Measurements from ENCODE around the gene LRRC26.

Gene LRRC26

DNA sequence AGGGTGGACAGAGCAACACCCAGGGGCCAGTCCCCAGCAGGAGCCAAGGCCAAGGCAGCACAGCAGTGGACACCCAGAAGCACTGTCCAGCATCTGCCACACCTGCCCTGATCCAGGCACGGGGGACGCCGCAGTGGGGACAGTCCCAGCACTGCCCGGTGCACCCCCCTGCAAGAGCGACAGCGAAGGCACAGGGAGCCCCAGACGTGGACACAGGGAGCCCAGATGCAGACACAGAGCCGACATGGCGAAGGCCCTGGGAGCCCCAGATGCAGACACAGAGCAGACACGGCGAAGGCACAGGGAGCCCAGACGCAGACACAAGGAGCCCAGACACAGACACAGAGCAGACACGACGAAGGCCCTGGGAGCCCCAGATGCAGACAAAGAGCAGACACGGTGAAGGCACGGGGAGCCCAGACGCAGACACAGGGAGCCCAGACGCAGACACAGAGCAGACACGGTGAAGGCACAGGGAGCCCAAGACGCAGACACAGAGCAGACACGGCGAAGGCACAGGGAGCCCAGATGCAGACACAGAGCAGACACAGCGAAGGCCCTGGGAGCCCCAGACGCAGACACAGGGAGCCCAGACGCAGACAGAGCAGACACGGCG is 14.2 kb upstream of the LRRC26 start:
- no peak for DNase-seq (ENCODE audit: low spot score)

DNA sequence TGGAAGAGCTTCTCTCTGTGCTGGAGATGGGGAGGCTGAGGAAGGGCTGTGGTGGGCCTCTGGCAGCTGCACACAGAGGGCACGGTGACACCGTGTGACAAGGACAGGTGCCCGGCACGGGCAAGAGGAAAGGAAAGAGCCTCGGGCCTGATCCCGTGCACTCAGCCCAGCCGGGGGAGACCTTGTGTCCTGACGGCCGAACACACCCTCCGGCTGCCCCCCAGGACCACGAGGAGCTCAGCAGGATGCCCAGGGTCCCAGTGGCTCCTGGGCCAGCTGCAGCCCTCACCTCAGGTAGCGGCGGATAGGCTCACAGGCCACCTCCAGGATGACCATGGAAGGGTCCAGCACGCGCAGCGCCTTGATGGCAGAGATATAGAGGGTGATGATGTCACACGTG is 13.0 kb upstream of the LRRC26 start:
- no peak for DNase-seq (ENCODE audit: low spot score)

DNA sequence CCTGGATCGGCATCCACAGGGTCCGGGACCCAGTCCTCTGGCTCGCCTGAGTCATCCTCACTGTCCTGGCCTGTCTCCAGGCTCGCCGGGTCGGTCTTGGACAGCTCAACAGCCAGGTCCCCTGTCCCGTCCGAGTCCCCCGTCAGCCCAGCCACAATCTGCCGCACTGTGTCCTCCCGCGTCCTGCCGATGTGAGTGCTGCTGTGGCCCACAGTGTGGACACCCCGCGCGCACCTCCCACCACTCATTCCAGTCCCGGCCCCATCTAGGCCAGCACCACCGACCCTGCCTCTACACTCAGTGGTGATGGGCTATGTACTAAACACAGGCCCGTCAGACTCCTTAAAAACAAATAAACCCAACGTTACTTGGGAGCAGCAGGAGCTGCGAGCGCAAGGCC is 11.8 kb upstream of the LRRC26 start:
- no peak for DNase-seq (ENCODE audit: low spot score)

DNA sequence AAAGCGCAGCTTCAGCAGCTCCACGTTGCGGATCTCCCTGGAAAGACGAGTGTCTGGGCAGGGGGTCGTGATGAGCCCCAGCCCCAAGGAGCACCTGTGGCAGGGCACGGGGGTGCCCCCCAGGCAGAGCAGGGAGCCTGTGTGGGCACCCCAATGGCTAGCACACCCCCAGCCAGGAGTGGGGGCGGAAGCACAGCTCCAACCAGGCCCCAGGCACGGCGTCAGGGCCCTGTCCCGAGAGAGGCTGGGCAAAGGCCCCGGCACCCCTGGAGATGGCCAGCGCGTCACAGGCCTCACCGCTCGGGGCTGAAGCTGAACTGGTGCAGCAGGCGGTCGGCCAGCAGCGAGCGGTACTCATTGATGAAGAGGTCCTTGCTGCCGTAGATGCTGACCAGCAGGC is 10.6 kb upstream of the LRRC26 start:
- DNase-seq (ENCODE audit: low spot score) = no peak

DNA sequence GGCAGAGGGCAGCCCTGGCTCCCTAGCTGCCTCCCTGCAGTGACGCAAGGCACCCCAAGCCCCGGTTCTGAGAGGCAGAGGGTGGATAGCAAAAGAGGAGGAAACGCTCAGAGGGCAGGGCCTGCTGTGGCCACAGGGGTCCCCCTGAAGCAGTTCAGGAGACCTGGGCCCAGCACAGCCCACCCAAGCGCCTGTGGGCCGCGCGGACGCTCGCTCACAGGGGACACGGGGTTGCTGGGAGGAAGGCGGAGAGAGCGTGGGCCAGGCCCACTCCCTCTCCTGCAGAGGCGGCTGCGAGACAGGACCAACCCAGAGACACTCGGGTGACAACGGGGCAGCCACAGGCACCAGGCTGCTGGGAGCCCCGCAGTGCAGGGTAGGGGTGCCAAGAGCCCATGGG is 9.9 kb upstream of the LRRC26 start:
- DNase-seq (ENCODE audit: low spot score) = no peak

DNA sequence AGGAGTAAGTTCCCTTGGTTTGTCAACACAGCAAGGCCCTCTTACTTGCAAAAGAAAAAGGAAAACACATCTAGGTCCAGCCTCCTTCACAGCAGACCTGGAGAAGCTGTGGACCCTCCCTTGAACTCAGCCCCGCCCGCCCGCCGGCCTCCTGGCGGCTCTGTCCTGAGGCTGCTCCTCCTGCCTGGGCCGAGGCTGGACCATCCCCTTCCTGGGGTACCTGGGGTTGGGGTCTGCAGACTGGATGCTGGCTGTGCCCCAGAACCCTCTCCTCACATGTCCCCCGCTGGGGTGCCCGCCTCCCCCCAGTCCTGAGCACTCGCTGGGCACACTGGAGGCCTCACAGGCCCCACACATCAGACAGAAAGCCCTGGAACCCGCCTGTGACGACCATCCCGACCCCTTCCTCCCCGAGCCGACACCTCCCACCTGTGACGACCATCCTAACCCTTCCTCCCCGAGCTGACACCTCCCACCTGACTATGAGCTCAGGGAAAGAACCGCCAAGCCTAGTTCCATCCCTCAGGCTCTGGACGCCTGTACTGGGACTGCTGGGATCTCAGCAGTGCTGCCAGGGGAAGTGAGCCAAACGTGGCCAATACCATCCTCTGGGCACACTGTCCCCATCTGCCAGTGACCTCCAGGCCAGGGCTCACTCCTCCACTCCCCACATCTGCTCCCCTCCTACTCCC is 9.2 kb upstream of the LRRC26 start:
- no peak for DNase-seq (ENCODE audit: low spot score)

- no peak for DNase-seq (ENCODE audit: low spot score)
Observed at GRCh38 chr9:137178201-137178938, 8.5 kb upstream of the LRRC26 start.

GRCh38 chr9:137176302-137177182 is 6.7 kb upstream of the LRRC26 start:
- DNase-seq (ENCODE audit: low spot score) = no peak

GRCh38 chr9:137175345-137175961 is 5.6 kb upstream of the LRRC26 start:
- DNase-seq (ENCODE audit: low spot score) = no peak

GRCh38 chr9:137174722-137175293 is 5.0 kb upstream of the LRRC26 start:
- no peak for DNase-seq (ENCODE audit: low spot score)

- no peak for DNase-seq (ENCODE audit: low spot score)
Observed at GRCh38 chr9:137173796-137174664, 4.2 kb upstream of the LRRC26 start.

DNA sequence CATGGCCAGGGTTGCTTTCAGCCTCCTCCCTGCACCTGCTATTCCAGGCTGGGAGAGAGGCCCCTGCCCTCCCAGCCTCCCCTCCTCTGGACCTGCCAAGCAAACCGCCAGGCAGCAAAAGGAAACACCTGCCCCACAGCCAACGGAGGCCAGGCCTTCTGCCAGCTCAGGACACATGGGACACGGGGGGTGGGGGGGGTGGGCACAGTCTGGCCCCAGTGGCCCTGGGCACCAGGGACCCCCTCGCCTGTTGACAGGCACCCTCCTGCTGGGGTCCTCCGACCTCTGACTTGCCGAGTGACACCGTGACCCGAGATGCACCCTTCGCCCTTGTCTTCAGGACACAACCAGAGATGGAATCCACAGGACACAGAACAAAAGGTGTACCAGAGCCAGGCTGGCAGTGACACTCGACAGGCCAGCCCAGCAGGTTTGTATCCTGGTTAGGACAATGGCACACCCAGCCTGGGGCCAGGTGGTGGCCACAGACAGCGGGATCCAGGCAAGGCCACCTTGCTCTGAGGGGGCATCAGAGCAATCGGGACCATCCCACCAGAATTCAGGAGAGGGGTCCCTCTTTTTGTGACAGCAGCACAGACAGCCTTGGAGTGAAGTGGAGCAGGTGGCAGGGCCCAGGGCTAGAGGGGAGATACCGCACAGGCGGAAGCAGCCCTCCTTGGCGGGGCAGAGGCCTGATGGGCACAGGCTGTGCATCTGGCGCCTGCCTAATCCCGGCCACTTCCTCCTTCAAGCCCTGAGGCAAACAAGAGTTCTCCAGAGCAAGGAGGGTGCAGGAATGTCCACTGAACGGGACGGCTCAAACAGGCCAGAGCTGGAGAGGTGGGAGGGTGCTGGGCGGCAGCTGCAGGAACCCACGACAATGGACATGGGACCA is 3.3 kb upstream of the LRRC26 start:
- no peak for DNase-seq (ENCODE audit: low spot score)

- DNase-seq (ENCODE audit: low spot score) = no peak
Observed at GRCh38 chr9:137171149-137171900, 1.5 kb upstream of the LRRC26 start.

DNA sequence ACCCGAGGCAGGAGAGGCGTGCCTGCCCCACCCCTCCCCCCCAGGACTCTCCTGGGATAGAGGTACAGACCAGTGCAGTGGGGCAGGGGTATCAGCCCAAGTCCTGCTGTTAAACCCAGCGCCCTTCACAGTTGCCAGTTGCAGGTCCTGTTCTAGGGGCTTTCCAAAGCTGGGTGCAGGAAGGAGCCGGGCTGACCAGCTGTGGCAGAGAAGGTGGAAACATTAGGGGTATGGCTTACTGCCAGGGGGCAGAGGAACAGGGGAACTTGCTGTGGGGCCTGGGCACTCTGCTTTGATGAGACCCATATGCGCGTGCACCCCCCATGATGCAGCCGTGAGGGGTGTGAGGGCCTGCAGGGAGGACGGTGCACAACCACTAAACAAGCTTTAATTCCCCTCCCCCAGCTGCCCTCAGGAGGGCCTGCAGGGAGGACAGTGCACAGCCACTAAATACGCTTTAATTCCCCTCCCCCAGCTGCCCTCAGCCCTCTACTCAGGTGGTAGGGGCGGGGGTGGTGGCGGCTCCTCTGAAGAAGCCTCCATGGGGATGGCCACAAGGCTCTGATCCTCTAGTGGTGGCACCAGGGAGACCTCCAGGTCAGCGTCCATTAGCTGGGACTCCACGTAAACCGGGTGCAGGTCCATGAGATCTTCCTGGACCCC is 766 bp upstream of the LRRC26 start:
- DNase-seq (ENCODE audit: low spot score) = no peak

- DNase-seq (ENCODE audit: low spot score) = no peak
Observed at GRCh38 chr9:137168904-137169856, 671 bp downstream of the LRRC26 start.

DNA sequence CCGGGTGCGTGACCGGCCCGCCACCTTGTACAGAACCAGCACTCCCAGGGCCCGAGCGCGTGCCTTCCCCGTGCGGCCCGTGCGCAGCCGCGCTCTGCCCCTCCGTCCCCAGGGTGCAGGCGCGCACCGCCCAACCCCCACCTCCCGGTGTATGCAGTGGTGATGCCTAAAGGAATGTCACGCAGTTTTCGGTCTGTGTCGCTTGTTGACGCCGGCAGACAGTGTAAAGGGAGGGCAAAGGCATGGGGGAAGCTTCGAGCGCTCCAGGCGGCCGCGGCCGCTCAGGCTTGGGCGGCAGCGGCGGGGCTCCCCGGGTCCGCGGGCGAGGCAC is 1.3 kb downstream of the LRRC26 start:
- DNase-seq (ENCODE audit: low spot score) = no peak
